H1 (cell line): ENCODE results near the gene CASZ1. TPM values are rescaled to one million over a fixed set of nuclear protein-coding genes. Genes with fewer than 3 reads are reported as not detected.

ENCODE experiments used
- CTCF ChIA-PET: fragments of 300-600 bp; sonication (Branson Sonifier 250); formaldehyde crosslinking; loops from one replicate; lab custom pipeline; 2021; ENCODE audit not compliant: partially characterized antibody; lab: Charles Lee
- POLR2A ChIA-PET: fragments of 300-600 bp; sonication (Branson Sonifier 250); formaldehyde crosslinking; loops from one replicate; lab custom pipeline; 2021; ENCODE audit warnings: inconsistent platforms; ENCODE audit not compliant: partially characterized antibody; lab: Charles Lee
- DNase-seq, 2 experiments: peaks; one replicate each; pipeline versions ENCODE4 v3.0.0 to v3.0.0-alpha.2; 2010 to 2022; ENCODE audit warnings: low spot score in 2 of 2, low read depth in 1 of 2, mixed read lengths in 1 of 2
- FAIRE-seq: peaks from 2 replicates; lab custom pipeline; 2011; peaks lifted over from hg19 to GRCh38; lab: Jason Lieb, UNC
- H2AFZ ChIP-seq: 2 replicates; pipeline ENCODE4 v1.8.1; 2012; ENCODE audit warnings: low read length, inconsistent platforms
- H2AK5ac ChIP-seq: 2 replicates; pipeline ENCODE4 v1.6.1; 2013; ENCODE audit warnings: low read depth, low read length
- H2BK120ac ChIP-seq: replicated peaks from 2 replicates; pipeline ENCODE3; 2013; ENCODE audit warnings: low read depth, low read length, inconsistent platforms
- H2BK12ac ChIP-seq: 2 replicates; pipeline ENCODE4 v1.6.1; 2013; ENCODE audit warnings: low read depth, low read length
- H2BK15ac ChIP-seq: 2 replicates; pipeline ENCODE4 v1.6.1; 2013; ENCODE audit warnings: low read length
- H2BK20ac ChIP-seq: 2 replicates; pipeline ENCODE4 v1.6.1; 2013; ENCODE audit warnings: low read length
- H2BK5ac ChIP-seq: 2 replicates; pipeline ENCODE4 v1.6.1; 2013; ENCODE audit warnings: low read depth, low read length
- H3K14ac ChIP-seq: 2 replicates; pipeline ENCODE4 v1.6.1; 2013; ENCODE audit warnings: inconsistent platforms; ENCODE audit not compliant: insufficient read length
- H3K18ac ChIP-seq: 2 replicates; pipeline ENCODE4 v1.6.1; 2013; ENCODE audit warnings: low read length; ENCODE audit errors: extremely low read depth
- H3K23ac ChIP-seq: 2 replicates; pipeline ENCODE4 v1.6.1; 2013; ENCODE audit warnings: inconsistent platforms; ENCODE audit not compliant: insufficient read length
- H3K23me2 ChIP-seq: 2 replicates; pipeline ENCODE4 v1.6.1; 2013; ENCODE audit warnings: low read depth, low read length
- H3K27ac ChIP-seq: 2 replicates; pipeline ENCODE4 v1.6.1; 2011; ENCODE audit warnings: low read depth, low read length, inconsistent platforms
- H3K27me3 ChIP-seq, 4 experiments: replicated peaks in 1 of 4; 1 replicate in 1 of 4; 2 replicates in 3 of 4; pipeline versions ENCODE4 v1.6.1 to v1.8.1; 2011 to 2013; ENCODE audit warnings: low read length in 3 of 4, mild to moderate bottlenecking in 3 of 4, inconsistent platforms in 2 of 4, mixed read lengths in 2 of 4, moderate library complexity in 1 of 4; ENCODE audit not compliant: control insufficient read depth in 3 of 4, insufficient read depth in 3 of 4; ENCODE audit errors: extremely low read depth in 1 of 4
- H3K36me3 ChIP-seq, 4 experiments: 2 replicates each; pipeline versions ENCODE4 v1.6.1 to v1.8.1; 2011 to 2013; ENCODE audit warnings: mild to moderate bottlenecking in 4 of 4, low read length in 3 of 4, moderate library complexity in 2 of 4, control low read depth in 1 of 4, inconsistent platforms in 1 of 4; ENCODE audit not compliant: insufficient read depth in 4 of 4, control insufficient read depth in 2 of 4
- H3K4ac ChIP-seq: replicated peaks from 2 replicates; pipeline ENCODE3; 2013; ENCODE audit warnings: low read length, low read depth, mixed read lengths, inconsistent platforms; ENCODE audit not compliant: insufficient read length
- H3K4me1 ChIP-seq, 4 experiments: replicated peaks in 1 of 4; 1 replicate in 1 of 4; 2 replicates in 3 of 4; pipeline versions ENCODE4 v1.6.1 to v1.8.1; 2011 to 2013; ENCODE audit warnings: low read length in 3 of 4, inconsistent platforms in 2 of 4, mixed read lengths in 1 of 4; ENCODE audit not compliant: insufficient read depth in 4 of 4, control insufficient read depth in 3 of 4
- H3K4me2 ChIP-seq, 2 experiments: 2 replicates each; pipeline versions ENCODE4 v1.6.1 to v1.8.1; 2011 to 2013; ENCODE audit warnings: low read depth in 2 of 2, low read length in 2 of 2, control low read depth in 1 of 2, inconsistent platforms in 1 of 2, mild to moderate bottlenecking in 1 of 2; ENCODE audit not compliant: insufficient read depth in 1 of 2
- H3K4me3 ChIP-seq, 4 experiments: fragments of 200-600, 300-600 bp in 1 of 4; sonication (generic), shearing (Covaris generic), sonication (Bioruptor Twin) in 1 of 4; 2 replicates each; pipeline versions ENCODE4 v1.5.1 to v1.8.1; 2011 to 2016; ENCODE audit warnings: low read length in 4 of 4, low read depth in 3 of 4, control low read depth in 2 of 4, inconsistent platforms in 2 of 4, mild to moderate bottlenecking in 2 of 4, mixed read lengths in 1 of 4, moderate library complexity in 1 of 4; ENCODE audit not compliant: insufficient read depth in 2 of 4; ENCODE audit errors: extremely low read depth in 1 of 4
- H3K56ac ChIP-seq: replicated peaks from 2 replicates; pipeline ENCODE3; 2013; ENCODE audit warnings: low read depth, mild to moderate bottlenecking, mixed read lengths, low read length, inconsistent platforms; ENCODE audit not compliant: insufficient read length
- H3K79me1 ChIP-seq: 2 replicates; pipeline ENCODE4 v1.6.1; 2013; ENCODE audit warnings: low read depth, low read length, control low read depth
- H3K79me2 ChIP-seq, 2 experiments: 2 replicates each; pipeline versions ENCODE4 v1.6.1 to v1.8.1; 2012 to 2013; ENCODE audit warnings: low read length in 2 of 2, mild to moderate bottlenecking in 2 of 2, inconsistent platforms in 1 of 2; ENCODE audit not compliant: insufficient read depth in 2 of 2, control insufficient read depth in 1 of 2
- H3K9ac ChIP-seq, 4 experiments: replicated peaks in 1 of 4; 1 replicate in 1 of 4; 2 replicates in 3 of 4; pipeline versions ENCODE4 v1.6.1 to v1.8.1; 2011 to 2013; ENCODE audit warnings: low read depth in 3 of 4, low read length in 3 of 4, control low read depth in 2 of 4, mild to moderate bottlenecking in 2 of 4, moderate library complexity in 2 of 4, inconsistent platforms in 1 of 4; ENCODE audit errors: extremely low read depth in 1 of 4
- H3K9me3 ChIP-seq, 2 experiments: 2 replicates each; pipeline versions ENCODE4 v1.6.1 to v1.8.1; 2012 to 2013; ENCODE audit warnings: mild to moderate bottlenecking in 2 of 2, moderate library complexity in 2 of 2, control low read depth in 1 of 2, inconsistent platforms in 1 of 2, low read depth in 1 of 2, low read length in 1 of 2, mixed read lengths in 1 of 2; ENCODE audit not compliant: insufficient read depth in 2 of 2
- H4K20me1 ChIP-seq, 2 experiments: replicated peaks in 1 of 2; 2 replicates each; pipeline versions ENCODE3 to v1.8.1; 2011 to 2013; ENCODE audit warnings: inconsistent platforms in 2 of 2, low read length in 2 of 2, mild to moderate bottlenecking in 1 of 2; ENCODE audit not compliant: insufficient read depth in 2 of 2, control insufficient read depth in 1 of 2
- H4K5ac ChIP-seq: 2 replicates; pipeline ENCODE4 v1.6.1; 2013; ENCODE audit warnings: low read length, low read depth, mixed read lengths, inconsistent platforms; ENCODE audit not compliant: insufficient read length
- H4K8ac ChIP-seq: 2 replicates; pipeline ENCODE4 v1.8.0; 2013; ENCODE audit warnings: mild to moderate bottlenecking, moderate library complexity, low read length, inconsistent platforms; ENCODE audit not compliant: insufficient read depth; ENCODE audit errors: extremely low read depth
- H4K91ac ChIP-seq: replicated peaks from 2 replicates; pipeline ENCODE3; 2013; ENCODE audit warnings: low read length, mixed read lengths, inconsistent platforms; ENCODE audit not compliant: insufficient read length
- BCL11A ChIP-seq, 2 experiments: IDR thresholded peaks; one replicate each; pipeline ENCODE4 v1.6.1; 2011; ENCODE audit warnings: low read depth in 2 of 2, low read length in 2 of 2, mild to moderate bottlenecking in 2 of 2
- BRCA1 ChIP-seq: IDR thresholded peaks from 2 replicates; pipeline ENCODE4 v1.6.1; 2012; ENCODE audit warnings: low read depth, low read length, improper control_type of control experiment
- CBX5 ChIP-seq: fragments of 300-800, 300-1000 bp; sonication (generic); IDR thresholded peaks from 2 replicates; pipeline ENCODE4 v1.7.1; 2016; ENCODE audit warnings: antibody characterized with exemption, low read length, low read depth
- EGR1 ChIP-seq: IDR thresholded peaks from 2 replicates; pipeline ENCODE4 v1.6.1; 2011; ENCODE audit warnings: low read depth, low read length, borderline replicate concordance
- KDM1A ChIP-seq: fragments of 200-600, 300-600 bp; sonication (generic); IDR thresholded peaks from 2 replicates; pipeline ENCODE4 v1.7.1; 2016; ENCODE audit warnings: mild to moderate bottlenecking, low read length, borderline replicate concordance
- KDM5A ChIP-seq: fragments of 200-600 bp; IDR thresholded peaks from 2 replicates; pipeline ENCODE4 v1.7.1; 2012; ENCODE audit warnings: mild to moderate bottlenecking, low read length, inconsistent platforms, mixed read lengths
- POU5F1 ChIP-seq: IDR thresholded peaks from 2 replicates; pipeline ENCODE4 v1.6.1; 2011; ENCODE audit warnings: low read depth, mild to moderate bottlenecking, low read length, moderate library complexity
- WGBS, 2 experiments: shearing (Covaris generic) in 1 of 2; methylation state at CpG; one replicate each; pipeline versions ENCODE4 v1.1.6 to v1.1.7; 2013 to 2015; ENCODE audit warnings: low lambda C conversion rate in 2 of 2, mixed read lengths in 2 of 2, inconsistent platforms in 1 of 2, low coverage in 1 of 2, missing lambda C conversion rate in 1 of 2; ENCODE audit not compliant: insufficient replicate concordance in 2 of 2, insufficient coverage in 1 of 2, insufficient read length in 1 of 2; ENCODE audit errors: extremely low coverage in 1 of 2, missing lambda C conversion rate in 1 of 2; 5-methylcytosine and 5-hydroxymethylcytosine counted together
- polyA plus RNA-seq, 7 experiments: library from polyadenylated mRNA; depleted of rRNA in 3 of 7; stranded (reverse) in 5 of 7; unstranded in 2 of 7; fragments of >200 nt in 5 of 7; fragments of 200-250 nt in 2 of 7; gene quantifications; 1 replicate in 5 of 7; 2 replicates in 1 of 7; 4 replicates in 1 of 7; pipeline versions ENCODE4 v1.2.1 to v1.2.3, GENCODE V29; 2011 to 2013; ENCODE audit warnings: missing spikeins in 2 of 7, mixed read lengths in 2 of 7
- total RNA-seq: library from RNA; stranded (reverse); fragmentation: NEBNext Ultra II Directional; extraction: Animal tissue kit (Norgen Biotek cat#: 25700); gene quantifications from 2 replicates; pipeline ENCODE4 v1.2.1, GENCODE V29; 2021
- TF ChIP-seq, protein P1 (sequence below), 3 experiments: IDR thresholded peaks; 1 replicate in 2 of 3; 2 replicates in 1 of 3; pipeline versions ENCODE4 v1.5.1 to v1.6.1; 2011; ENCODE audit warnings: low read length in 3 of 3, mild to moderate bottlenecking in 3 of 3, inconsistent platforms in 2 of 3, low read depth in 1 of 3, moderate library complexity in 1 of 3; ENCODE audit not compliant: insufficient read depth in 1 of 3; ENCODE audit errors: control extremely low read depth in 1 of 3

CASZ1 gene
- total and polyA plus RNA-seq, 2 of the 8 experiments (the other 6 are each of a cell fraction or from before 2014, with no cell fraction given), result 4.4 to 7.7 TPM

DNA sequence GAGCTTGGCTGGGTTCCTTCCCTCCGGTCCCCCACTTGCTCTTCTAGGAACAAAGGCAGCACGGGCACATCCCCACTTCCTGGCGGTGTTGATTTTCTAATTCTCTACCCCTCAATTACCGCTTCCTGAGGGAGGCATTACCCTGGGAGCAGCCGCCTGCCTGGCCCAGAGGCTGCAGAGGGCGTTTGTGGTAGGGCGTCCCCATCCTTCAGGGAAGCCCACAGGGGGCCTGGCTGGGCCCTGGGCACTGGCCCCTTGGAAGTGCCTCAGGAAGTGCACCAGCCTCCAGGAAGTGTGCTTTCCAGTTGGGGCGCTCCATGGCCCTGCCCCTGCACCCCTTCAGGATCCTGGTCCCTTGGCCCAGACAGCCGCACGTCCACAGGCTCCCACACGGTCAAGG lies 42.1 kb upstream of the CASZ1 start:
- H3K23ac ChIP-seq, result no peak overlapping the region
- H3K79me1 ChIP-seq, result no peaks in the 10 kb centered on the region
- peak in 1 of 2 experiments; percentile 52 for DNase-seq
- peak overlapping the region; percentile 48 for H2BK120ac ChIP-seq
- no peak overlapping the region for H4K5ac ChIP-seq
- no peak overlapping the region for H3K56ac ChIP-seq
- H3K23me2 ChIP-seq, result peaks cover 8% of the 10 kb centered on the region
- H2BK20ac ChIP-seq, result peak overlapping the region; percentile 91; the same call in 1 of the 2 replicates
- no peak overlapping the region for H3K27ac ChIP-seq
- H3K27me3 ChIP-seq, result peaks cover 0 to 3% (median 1%) of the 10 kb centered on the region in 4 experiments; a peak in 3 of 7 replicates
- H3K4me1 ChIP-seq, result peaks cover 0 to 34% (median 21%) of the 10 kb centered on the region in 4 experiments; a peak in 6 of 7 replicates
- no peak overlapping the region for H2AK5ac ChIP-seq
- H3K4me2 ChIP-seq, result no peak overlapping the region; a peak in 1 of 4 replicates
- H3K14ac ChIP-seq, result no peak overlapping the region
- no peak for TF ChIP-seq KDM1A
- TF ChIP-seq BRCA1, result no peak
- no peak for TF ChIP-seq POU5F1
- TF ChIP-seq EGR1, result no peak
- TF ChIP-seq KDM5A, result no peak
- TF ChIP-seq CBX5, result no peak
- TF ChIP-seq, protein P1, sequence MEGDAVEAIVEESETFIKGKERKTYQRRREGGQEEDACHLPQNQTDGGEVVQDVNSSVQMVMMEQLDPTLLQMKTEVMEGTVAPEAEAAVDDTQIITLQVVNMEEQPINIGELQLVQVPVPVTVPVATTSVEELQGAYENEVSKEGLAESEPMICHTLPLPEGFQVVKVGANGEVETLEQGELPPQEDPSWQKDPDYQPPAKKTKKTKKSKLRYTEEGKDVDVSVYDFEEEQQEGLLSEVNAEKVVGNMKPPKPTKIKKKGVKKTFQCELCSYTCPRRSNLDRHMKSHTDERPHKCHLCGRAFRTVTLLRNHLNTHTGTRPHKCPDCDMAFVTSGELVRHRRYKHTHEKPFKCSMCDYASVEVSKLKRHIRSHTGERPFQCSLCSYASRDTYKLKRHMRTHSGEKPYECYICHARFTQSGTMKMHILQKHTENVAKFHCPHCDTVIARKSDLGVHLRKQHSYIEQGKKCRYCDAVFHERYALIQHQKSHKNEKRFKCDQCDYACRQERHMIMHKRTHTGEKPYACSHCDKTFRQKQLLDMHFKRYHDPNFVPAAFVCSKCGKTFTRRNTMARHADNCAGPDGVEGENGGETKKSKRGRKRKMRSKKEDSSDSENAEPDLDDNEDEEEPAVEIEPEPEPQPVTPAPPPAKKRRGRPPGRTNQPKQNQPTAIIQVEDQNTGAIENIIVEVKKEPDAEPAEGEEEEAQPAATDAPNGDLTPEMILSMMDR (IDR thresholded peaks at IDR 0.05; ENCODE audit: control extremely low read depth in 1 of 3, insufficient read depth in 1 of 3, low read depth in 1 of 3, low read length in 3 of 3), result no peak
- no peak for TF ChIP-seq BCL11A (IDR thresholded peaks at IDR 0.05; ENCODE audit: low read depth in 2 of 2, low read length in 2 of 2)
- H3K9me3 ChIP-seq, result 0 out of 4 replicates have a peak, but pooled peaks cover 0 to 3% of the 10 kb centered on the region in 2 experiments
- peaks cover 0 to 3% of the 10 kb centered on the region in 2 experiments for H4K20me1 ChIP-seq
- H3K4me3 ChIP-seq, result no peak overlapping the region
- no peak overlapping the region for H2AFZ ChIP-seq
- H4K8ac ChIP-seq, result no peak overlapping the region; the same call in 1 of the 2 replicates
- no peak overlapping the region for H3K9ac ChIP-seq
- 0 out of 2 replicates have a peak overlapping the region, but pooled peaks have one; percentile 77 for H2BK15ac ChIP-seq
- ChIA-PET CTCF (interaction anchor here (0.7 to 5.1 kb wide), 5 partner anchors 8 to 77 kb away, joined by 3 to 15 read pairs (median 5); no protein-coding TSS in a partner anchor), POLR2A (interaction anchor here (1.0 kb wide), 1 partner anchor 21 kb away, joined by 3 read pairs; no protein-coding TSS in a partner anchor)
- H2BK5ac ChIP-seq, result peak overlapping the region; percentile 73; the same call in 1 of the 2 replicates
- no peaks in the 10 kb centered on the region for H3K36me3 ChIP-seq
- peak overlapping the region; percentile 69; the same call in 1 of the 2 replicates for H2BK12ac ChIP-seq
- peak overlapping the region; percentile 48; the same call in 1 of the 2 replicates for H3K18ac ChIP-seq
- FAIRE-seq, result no peak
- H3K4ac ChIP-seq, result peak overlapping the region; percentile 36
- H3K79me2 ChIP-seq, result no peaks in the 10 kb centered on the region
- peak overlapping the region; percentile 84 for H4K91ac ChIP-seq
- WGBS, 2 experiments, result 70% methylated on average over 11 of the region's 11 CpGs; no CpG with 5 or more reads in 1 of the 2 experiments
